ENCODE results near the gene LIN7C. TPM values are rescaled to one million over a fixed set of nuclear protein-coding genes. Genes with fewer than 3 reads are reported as not detected.

The LIN7C gene
- polyA plus RNA-seq, 1 donor (not counting 4 experiments of a cell fraction or from before 2014, with no cell fraction given), result 23.0 TPM

DNA sequence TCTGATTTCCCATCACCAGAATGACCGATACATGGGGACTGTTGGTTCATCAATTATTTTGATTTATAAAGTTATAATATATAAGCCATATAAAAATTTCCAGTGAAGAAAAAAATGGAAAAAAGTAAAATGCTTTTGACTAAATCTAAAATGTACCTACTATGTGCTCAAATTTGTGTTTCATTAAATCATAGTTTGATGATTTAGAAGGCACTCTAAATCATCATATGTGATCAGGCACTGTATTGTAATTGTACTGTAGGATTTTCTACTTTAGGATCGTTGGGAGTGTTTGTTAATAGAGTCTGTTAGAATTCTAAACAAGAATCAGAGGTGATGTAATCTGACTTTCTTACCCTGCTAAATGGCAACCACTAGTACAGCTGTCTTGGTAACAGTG lies 2.4 kb downstream of the LIN7C start:
- H3K27ac ChIP-seq (ENCODE audit: control insufficient read depth, insufficient read depth, low read length), result no peak overlapping the region
- no peaks in the 10 kb centered on the region for H3K27me3 ChIP-seq (ENCODE audit: control insufficient read depth, extremely low read depth, insufficient read depth, low read length)
- H3K9ac ChIP-seq (ENCODE audit: control insufficient read depth, extremely low read depth, insufficient read depth, low read length), result no peak overlapping the region
- peaks cover 57% of the 10 kb centered on the region for H3K79me2 ChIP-seq (ENCODE audit: control insufficient read depth, insufficient read depth, low read length)
- peaks cover 17% of the 10 kb centered on the region for H3K4me1 ChIP-seq (ENCODE audit: control insufficient read depth, extremely low read depth, insufficient read depth, low read length)
- H2AFZ ChIP-seq (ENCODE audit: control insufficient read depth, low read length), result no peak overlapping the region
- H3K36me3 ChIP-seq (ENCODE audit: control insufficient read depth in 2 of 2, extremely low read depth in 1 of 2, insufficient read depth in 2 of 2, low read length in 2 of 2), result peaks cover 6 to 15% of the 10 kb centered on the region in 2 experiments
- no peak overlapping the region for H3K4me2 ChIP-seq (ENCODE audit: control insufficient read depth, extremely low read depth, insufficient read depth, low read depth, low read length)
- no peaks in the 10 kb centered on the region for H3K9me1 ChIP-seq (ENCODE audit: control insufficient read depth, extremely low read depth, insufficient read depth, low read length)
- dilution Hi-C loops (cut with MboI; ENCODE audit: extremely low pct_ligation_motif_present, low sequenced_read_pairs), result no loop called here
- H4K20me1 ChIP-seq (ENCODE audit: control insufficient read depth, extremely low read depth, insufficient read depth, low read length), result no peaks in the 10 kb centered on the region
- H3K4me3 ChIP-seq (ENCODE audit: control insufficient read depth in 2 of 3, extremely low read depth in 1 of 3, insufficient read depth in 2 of 3, low read depth in 1 of 3, low read length in 3 of 3), result no peak overlapping the region
- FAIRE-seq (no peak), DNase-seq (ENCODE audit: low read depth, low spot score) (no peak)
- H3K9me3 ChIP-seq (ENCODE audit: control insufficient read depth, low read depth, low read length), result no peaks in the 10 kb centered on the region
- TF ChIP-seq, protein P1, sequence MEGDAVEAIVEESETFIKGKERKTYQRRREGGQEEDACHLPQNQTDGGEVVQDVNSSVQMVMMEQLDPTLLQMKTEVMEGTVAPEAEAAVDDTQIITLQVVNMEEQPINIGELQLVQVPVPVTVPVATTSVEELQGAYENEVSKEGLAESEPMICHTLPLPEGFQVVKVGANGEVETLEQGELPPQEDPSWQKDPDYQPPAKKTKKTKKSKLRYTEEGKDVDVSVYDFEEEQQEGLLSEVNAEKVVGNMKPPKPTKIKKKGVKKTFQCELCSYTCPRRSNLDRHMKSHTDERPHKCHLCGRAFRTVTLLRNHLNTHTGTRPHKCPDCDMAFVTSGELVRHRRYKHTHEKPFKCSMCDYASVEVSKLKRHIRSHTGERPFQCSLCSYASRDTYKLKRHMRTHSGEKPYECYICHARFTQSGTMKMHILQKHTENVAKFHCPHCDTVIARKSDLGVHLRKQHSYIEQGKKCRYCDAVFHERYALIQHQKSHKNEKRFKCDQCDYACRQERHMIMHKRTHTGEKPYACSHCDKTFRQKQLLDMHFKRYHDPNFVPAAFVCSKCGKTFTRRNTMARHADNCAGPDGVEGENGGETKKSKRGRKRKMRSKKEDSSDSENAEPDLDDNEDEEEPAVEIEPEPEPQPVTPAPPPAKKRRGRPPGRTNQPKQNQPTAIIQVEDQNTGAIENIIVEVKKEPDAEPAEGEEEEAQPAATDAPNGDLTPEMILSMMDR (optimal IDR thresholded peaks at IDR 0.05 in 1 of 3, IDR thresholded peaks at IDR 0.05 in 1 of 3, conservative IDR thresholded peaks at IDR 0.05 in 1 of 3; ENCODE audit: extremely low read depth in 1 of 3, insufficient read depth in 2 of 3, low read length in 3 of 3), result no peak
- no peak for TF ChIP-seq EZH2 (IDR thresholded peaks at IDR 0.05; ENCODE audit: low read length)

DNA sequence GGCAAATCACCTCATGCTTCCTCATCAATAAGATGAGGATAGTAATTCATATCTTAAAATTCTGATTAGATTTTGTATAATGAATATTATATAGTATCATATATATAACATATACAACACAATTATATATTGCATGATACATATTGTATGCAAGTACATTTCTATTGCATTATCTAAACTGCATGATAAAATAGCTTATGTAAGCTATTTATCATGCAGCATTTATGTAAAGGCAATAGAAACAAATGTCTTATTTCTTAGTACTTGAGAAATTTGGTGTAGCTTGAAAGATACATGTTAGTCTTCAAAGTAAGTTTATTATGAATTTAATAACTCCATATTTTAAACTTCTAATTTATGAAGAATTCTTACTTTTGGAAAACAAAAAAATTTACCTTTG lies 5.5 kb downstream of the LIN7C start:
- Histone ChIP-seq H3K27ac (ENCODE audit: control insufficient read depth, insufficient read depth, low read length) (no peak overlapping the region), H3K4me1 (ENCODE audit: control insufficient read depth, extremely low read depth, insufficient read depth, low read length) (peaks cover 10% of the 10 kb centered on the region), H2AFZ (ENCODE audit: control insufficient read depth, low read length) (no peak overlapping the region), H4K20me1 (ENCODE audit: control insufficient read depth, extremely low read depth, insufficient read depth, low read length) (no peaks in the 10 kb centered on the region), H3K4me3 (ENCODE audit: control insufficient read depth in 2 of 3, extremely low read depth in 1 of 3, insufficient read depth in 2 of 3, low read depth in 1 of 3, low read length in 3 of 3) (no peak overlapping the region), H3K9ac (ENCODE audit: control insufficient read depth, extremely low read depth, insufficient read depth, low read length) (no peak overlapping the region), H3K36me3 (ENCODE audit: control insufficient read depth in 2 of 2, extremely low read depth in 1 of 2, insufficient read depth in 2 of 2, low read length in 2 of 2) (peaks cover 8 to 28% of the 10 kb centered on the region in 2 experiments), H3K79me2 (ENCODE audit: control insufficient read depth, insufficient read depth, low read length) (peaks cover 56% of the 10 kb centered on the region), H3K4me2 (ENCODE audit: control insufficient read depth, extremely low read depth, insufficient read depth, low read depth, low read length) (no peak overlapping the region), H3K9me1 (ENCODE audit: control insufficient read depth, extremely low read depth, insufficient read depth, low read length) (no peaks in the 10 kb centered on the region), H3K27me3 (ENCODE audit: control insufficient read depth, extremely low read depth, insufficient read depth, low read length) (no peaks in the 10 kb centered on the region), H3K9me3 (ENCODE audit: control insufficient read depth, low read depth, low read length) (no peaks in the 10 kb centered on the region)
- dilution Hi-C loops (cut with MboI; ENCODE audit: extremely low pct_ligation_motif_present, low sequenced_read_pairs), result no loop called here
- DNase-seq (ENCODE audit: low read depth, low spot score) (no peak), FAIRE-seq (no peak)
- TF ChIP-seq, protein P1 (optimal IDR thresholded peaks at IDR 0.05 in 1 of 3, IDR thresholded peaks at IDR 0.05 in 1 of 3, conservative IDR thresholded peaks at IDR 0.05 in 1 of 3; ENCODE audit: extremely low read depth in 1 of 3, insufficient read depth in 2 of 3, low read length in 3 of 3), result no peak
- TF ChIP-seq EZH2 (IDR thresholded peaks at IDR 0.05; ENCODE audit: low read length), result no peak

Data from keratinocyte (primary cell).